HCT116 (cell line): Measurements from ENCODE around the gene TRIOBP. TPM values are rescaled to one million over a fixed set of nuclear protein-coding genes. Genes with fewer than 3 reads are reported as not detected.

ENCODE experiments used
- ATAC-seq: fragments of 200-7000 bp; cut with Tn5 transposase; 2 replicates; pipeline ENCODE4 v1.9.1; 2020; ENCODE audit warnings: mild to moderate bottlenecking, moderate library complexity
- BruUV-seq: library from RNA; stranded (reverse); fragments of 400-500 nt; replicated peaks from 2 replicates; lab custom pipeline; 2021; lab: Mats Ljungman, UMichigan
- CTCF ChIA-PET: fragments of 300-600 bp; sonication (Branson Sonifier 250); formaldehyde crosslinking; loops from one replicate; lab custom pipeline; 2021; ENCODE audit warnings: antibody characterized with exemption; lab: Charles Lee
- POLR2A ChIA-PET: fragments of 300-600, 350-600 bp; sonication (Branson Sonifier 250); formaldehyde crosslinking; loops from one replicate; lab custom pipeline; 2021; ENCODE audit warnings: antibody characterized with exemption; lab: Charles Lee
- RAD21 ChIA-PET, 2 experiments: fragments of 300-600 bp; sonication (Branson Sonifier 250); formaldehyde crosslinking; loops; one replicate each; lab custom pipeline; 2023; ENCODE audit warnings: low total read pairs in 2 of 2; ENCODE audit not compliant: uncharacterized antibody in 2 of 2, unreplicated experiment in 2 of 2, low non-redundant PET in 1 of 2; lab: Charles Lee
- DNase-seq: peaks from one replicate; pipeline ENCODE4 v3.0.0-alpha.2; 2010; ENCODE audit warnings: low read depth, low spot score
- H2AFZ ChIP-seq: fragments of 200-600 bp; shearing (Covaris generic), sonication (generic); 2 replicates; pipeline ENCODE4 v1.6.1; 2017; ENCODE audit warnings: low read depth, mixed run types, mixed read lengths, antibody characterized with exemption, low read length; ENCODE audit not compliant: poor library complexity, severe bottlenecking
- H3K27ac ChIP-seq: 2 replicates; pipeline ENCODE4 v1.5.1; 2012; ENCODE audit warnings: low read depth, low read length
- H3K27me3 ChIP-seq: fragments of 200-600 bp; sonication (generic); 2 replicates; pipeline ENCODE4 v1.6.1; 2016; ENCODE audit warnings: mixed run types, low read length, mixed read lengths; ENCODE audit not compliant: insufficient read depth
- H3K36me3 ChIP-seq, 2 experiments: fragments of 200-500 bp in 1 of 2; fragments of 200-600 bp in 1 of 2; sonication (Bioruptor generic) in 1 of 2; sonication (generic) in 1 of 2; 2 replicates each; pipeline versions ENCODE4 v1.5.1 to v1.6.1; 2014 to 2016; ENCODE audit warnings: low read length in 2 of 2, inconsistent platforms in 1 of 2, mixed read lengths in 1 of 2, mixed run types in 1 of 2; ENCODE audit not compliant: insufficient read depth in 2 of 2, control insufficient read depth in 1 of 2
- H3K4me1 ChIP-seq, 2 experiments: fragments of 200-600 bp in 1 of 2; sonication (generic) in 1 of 2; 2 replicates each; pipeline versions ENCODE4 v1.5.1 to v1.6.1; 2012 to 2017; ENCODE audit warnings: low read length in 2 of 2, inconsistent platforms in 1 of 2, mild to moderate bottlenecking in 1 of 2, mixed read lengths in 1 of 2, mixed run types in 1 of 2, moderate library complexity in 1 of 2; ENCODE audit not compliant: insufficient read depth in 2 of 2, control insufficient read depth in 1 of 2
- H3K4me2 ChIP-seq: fragments of 200-600 bp; sonication (generic); 2 replicates; pipeline ENCODE4 v1.6.1; 2017; ENCODE audit warnings: mixed run types, low read length, mixed read lengths
- H3K4me3 ChIP-seq, 2 experiments: fragments of 200-600 bp in 1 of 2; sonication (generic) in 1 of 2; replicated peaks in 1 of 2; 2 replicates each; pipeline ENCODE4 v1.5.1; 2011 to 2016; ENCODE audit warnings: low read length in 2 of 2, control low read depth in 1 of 2, low read depth in 1 of 2, mild to moderate bottlenecking in 1 of 2, mixed read lengths in 1 of 2, mixed run types in 1 of 2
- H3K79me2 ChIP-seq: fragments of 200-600 bp; sonication (generic); 2 replicates; pipeline ENCODE4 v1.6.1; 2017; ENCODE audit warnings: mild to moderate bottlenecking, mixed run types, low read length, moderate library complexity, mixed read lengths; ENCODE audit not compliant: insufficient read depth
- H3K9ac ChIP-seq: fragments of 200-600 bp; sonication (generic); 2 replicates; pipeline ENCODE4 v1.6.1; 2016; ENCODE audit warnings: low read length, mixed read lengths
- H3K9me2 ChIP-seq: fragments of 200-600 bp; sonication (generic), shearing (Covaris generic); 2 replicates; pipeline ENCODE4 v1.6.1; 2017; ENCODE audit warnings: mixed run types, mild to moderate bottlenecking, moderate library complexity; ENCODE audit not compliant: insufficient read depth
- H3K9me3 ChIP-seq, 2 experiments: fragments of 200-500 bp in 1 of 2; fragments of 200-600 bp in 1 of 2; sonication (Bioruptor generic) in 1 of 2; sonication (generic) in 1 of 2; 2 replicates each; pipeline ENCODE4 v1.6.1; 2014 to 2017; ENCODE audit warnings: low read length in 2 of 2, mixed read lengths in 2 of 2, inconsistent platforms in 1 of 2, low read depth in 1 of 2, mild to moderate bottlenecking in 1 of 2, mixed run types in 1 of 2, moderate library complexity in 1 of 2; ENCODE audit not compliant: control insufficient read depth in 1 of 2, insufficient read depth in 1 of 2
- H4K20me1 ChIP-seq: fragments of 200-600 bp; sonication (generic), shearing (Covaris generic); 2 replicates; pipeline ENCODE4 v1.6.1; 2017; ENCODE audit warnings: mixed run types, mild to moderate bottlenecking, moderate library complexity; ENCODE audit not compliant: insufficient read depth
- CEBPB ChIP-seq: IDR thresholded peaks from 2 replicates; pipeline ENCODE4 v1.6.1; 2012; ENCODE audit warnings: low read depth
- EZH2 ChIP-seq: fragments of 200-600 bp; sonication (generic); IDR thresholded peaks from 2 replicates; pipeline ENCODE4 v1.6.1; 2017; ENCODE audit warnings: antibody characterized with exemption, mixed run types
- EZH2phosphoT487 ChIP-seq: fragments of 200-600 bp; IDR thresholded peaks from 2 replicates; pipeline ENCODE4 v1.6.1; 2018; ENCODE audit warnings: antibody characterized with exemption, borderline replicate concordance
- RAD21 ChIP-seq: IDR thresholded peaks from 2 replicates; pipeline ENCODE4 v1.6.1; 2012; ENCODE audit warnings: low read depth, mild to moderate bottlenecking
- SRF ChIP-seq: IDR thresholded peaks from 2 replicates; pipeline ENCODE4 v1.6.1; 2012; ENCODE audit warnings: low read depth
- intact Hi-C: fragments of 100-400 bp; cut with micrococcal nuclease; formaldehyde crosslinking; loops from 2 replicates; pipeline ENCODE4 v1.10.0; 2022
- total RNA-seq: library from RNA; stranded (reverse); gene quantifications from one replicate; pipeline ENCODE4 v1.2.1, GENCODE V29; 2021; ENCODE audit not compliant: unreplicated experiment
- TF ChIP-seq, protein P1 (sequence below): IDR thresholded peaks from 2 replicates; pipeline ENCODE4 v1.6.1; 2012; ENCODE audit warnings: low read depth
- TF ChIP-seq, protein P2 (sequence below), 3 experiments: fragments of 200-600 bp in 1 of 3; sonication (generic) in 1 of 3; IDR thresholded peaks in 2 of 3; conservative IDR thresholded peaks in 1 of 3; 2 replicates each; pipeline ENCODE4 v1.5.1; 2012 to 2017; ENCODE audit warnings: low read depth in 2 of 3, low read length in 2 of 3, antibody characterized with exemption in 1 of 3, borderline replicate concordance in 1 of 3, control low read depth in 1 of 3, mild to moderate bottlenecking in 1 of 3, mixed read lengths in 1 of 3, mixed run types in 1 of 3, moderate library complexity in 1 of 3; ENCODE audit not compliant: insufficient read depth in 1 of 3
- TF ChIP-seq, protein P3 (sequence below): IDR thresholded peaks from 2 replicates; pipeline ENCODE4 v1.6.1; 2012
- TF ChIP-seq, protein P4 (sequence below): IDR thresholded peaks from 2 replicates; pipeline ENCODE4 v1.6.1; 2012

The TRIOBP gene
- total RNA-seq, 1 experiment from 2014 or later = 244 TPM

DNA sequence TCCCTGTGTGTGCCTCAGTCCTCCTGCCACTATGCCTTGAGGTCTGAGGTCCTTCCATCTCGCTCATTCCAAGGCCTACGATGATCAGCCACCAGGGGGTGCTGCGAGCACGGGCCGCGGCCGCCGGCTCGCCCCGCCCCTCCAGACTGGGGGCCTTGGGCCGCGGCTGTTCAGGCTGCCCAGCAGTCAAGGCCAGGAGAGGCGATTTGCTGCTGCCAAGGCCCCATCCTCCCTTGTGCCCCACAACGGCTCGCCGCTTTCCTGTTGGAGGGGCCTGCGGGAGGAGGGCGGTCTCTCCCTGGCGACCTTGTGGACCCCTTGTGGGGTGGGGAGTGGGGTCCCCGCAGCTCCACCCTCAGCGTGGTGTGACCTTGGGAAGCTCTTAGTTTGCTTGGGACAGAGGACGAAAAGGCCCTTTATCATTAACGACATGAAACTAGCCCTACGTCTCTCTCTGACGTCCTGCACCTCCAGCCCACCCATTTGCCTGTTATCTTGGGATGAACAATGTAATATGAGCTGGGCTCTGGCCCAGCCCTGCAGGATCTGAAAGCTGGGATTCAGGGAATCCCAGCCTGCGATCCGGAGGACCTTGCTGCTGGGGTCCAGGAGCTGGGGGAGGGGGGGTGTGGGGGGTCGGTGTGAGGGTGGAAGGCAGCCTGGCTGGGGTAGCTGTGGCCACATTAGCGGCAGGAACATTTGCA lies 121.0 kb downstream of the TRIOBP start:
- POLR2A ChIA-PET = interaction anchor here (0.6 to 3.4 kb wide), 3 partner anchors 10 to 210 kb away, joined by 3 to 19 read pairs (median 3); partner anchors contain the start of genes ANKRD54 and GCAT
- H4K20me1 ChIP-seq = no peaks in the 10 kb centered on the region
- peaks cover 5 to 15% of the 10 kb centered on the region in 2 experiments; a peak in 3 of 4 replicates for H3K36me3 ChIP-seq
- intact Hi-C loops = loop anchor here (1.0 kb wide), 2 partner anchors 45 to 147 kb away; no protein-coding TSS in a partner anchor
- BruUV-seq = no TSS peak
- DNase-seq (no peak), ATAC-seq (peak; percentile 93)
- TF ChIP-seq, protein P1, sequence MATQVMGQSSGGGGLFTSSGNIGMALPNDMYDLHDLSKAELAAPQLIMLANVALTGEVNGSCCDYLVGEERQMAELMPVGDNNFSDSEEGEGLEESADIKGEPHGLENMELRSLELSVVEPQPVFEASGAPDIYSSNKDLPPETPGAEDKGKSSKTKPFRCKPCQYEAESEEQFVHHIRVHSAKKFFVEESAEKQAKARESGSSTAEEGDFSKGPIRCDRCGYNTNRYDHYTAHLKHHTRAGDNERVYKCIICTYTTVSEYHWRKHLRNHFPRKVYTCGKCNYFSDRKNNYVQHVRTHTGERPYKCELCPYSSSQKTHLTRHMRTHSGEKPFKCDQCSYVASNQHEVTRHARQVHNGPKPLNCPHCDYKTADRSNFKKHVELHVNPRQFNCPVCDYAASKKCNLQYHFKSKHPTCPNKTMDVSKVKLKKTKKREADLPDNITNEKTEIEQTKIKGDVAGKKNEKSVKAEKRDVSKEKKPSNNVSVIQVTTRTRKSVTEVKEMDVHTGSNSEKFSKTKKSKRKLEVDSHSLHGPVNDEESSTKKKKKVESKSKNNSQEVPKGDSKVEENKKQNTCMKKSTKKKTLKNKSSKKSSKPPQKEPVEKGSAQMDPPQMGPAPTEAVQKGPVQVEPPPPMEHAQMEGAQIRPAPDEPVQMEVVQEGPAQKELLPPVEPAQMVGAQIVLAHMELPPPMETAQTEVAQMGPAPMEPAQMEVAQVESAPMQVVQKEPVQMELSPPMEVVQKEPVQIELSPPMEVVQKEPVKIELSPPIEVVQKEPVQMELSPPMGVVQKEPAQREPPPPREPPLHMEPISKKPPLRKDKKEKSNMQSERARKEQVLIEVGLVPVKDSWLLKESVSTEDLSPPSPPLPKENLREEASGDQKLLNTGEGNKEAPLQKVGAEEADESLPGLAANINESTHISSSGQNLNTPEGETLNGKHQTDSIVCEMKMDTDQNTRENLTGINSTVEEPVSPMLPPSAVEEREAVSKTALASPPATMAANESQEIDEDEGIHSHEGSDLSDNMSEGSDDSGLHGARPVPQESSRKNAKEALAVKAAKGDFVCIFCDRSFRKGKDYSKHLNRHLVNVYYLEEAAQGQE = no peak
- TF ChIP-seq SRF (no peak), EZH2 (no peak), CEBPB (no peak), RAD21 (peak; percentile 93), EZH2phosphoT487 (no peak)
- TF ChIP-seq, protein P2, sequence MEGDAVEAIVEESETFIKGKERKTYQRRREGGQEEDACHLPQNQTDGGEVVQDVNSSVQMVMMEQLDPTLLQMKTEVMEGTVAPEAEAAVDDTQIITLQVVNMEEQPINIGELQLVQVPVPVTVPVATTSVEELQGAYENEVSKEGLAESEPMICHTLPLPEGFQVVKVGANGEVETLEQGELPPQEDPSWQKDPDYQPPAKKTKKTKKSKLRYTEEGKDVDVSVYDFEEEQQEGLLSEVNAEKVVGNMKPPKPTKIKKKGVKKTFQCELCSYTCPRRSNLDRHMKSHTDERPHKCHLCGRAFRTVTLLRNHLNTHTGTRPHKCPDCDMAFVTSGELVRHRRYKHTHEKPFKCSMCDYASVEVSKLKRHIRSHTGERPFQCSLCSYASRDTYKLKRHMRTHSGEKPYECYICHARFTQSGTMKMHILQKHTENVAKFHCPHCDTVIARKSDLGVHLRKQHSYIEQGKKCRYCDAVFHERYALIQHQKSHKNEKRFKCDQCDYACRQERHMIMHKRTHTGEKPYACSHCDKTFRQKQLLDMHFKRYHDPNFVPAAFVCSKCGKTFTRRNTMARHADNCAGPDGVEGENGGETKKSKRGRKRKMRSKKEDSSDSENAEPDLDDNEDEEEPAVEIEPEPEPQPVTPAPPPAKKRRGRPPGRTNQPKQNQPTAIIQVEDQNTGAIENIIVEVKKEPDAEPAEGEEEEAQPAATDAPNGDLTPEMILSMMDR (IDR thresholded peaks at IDR 0.05 in 2 of 3, conservative IDR thresholded peaks at IDR 0.05 in 1 of 3; ENCODE audit: borderline replicate concordance in 1 of 3, insufficient read depth in 1 of 3, low read depth in 2 of 3, low read length in 2 of 3) = peak; percentile 84 to 93 (median 87)
- TF ChIP-seq, protein P3, sequence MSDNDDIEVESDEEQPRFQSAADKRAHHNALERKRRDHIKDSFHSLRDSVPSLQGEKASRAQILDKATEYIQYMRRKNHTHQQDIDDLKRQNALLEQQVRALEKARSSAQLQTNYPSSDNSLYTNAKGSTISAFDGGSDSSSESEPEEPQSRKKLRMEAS = no peak
- TF ChIP-seq, protein P4, sequence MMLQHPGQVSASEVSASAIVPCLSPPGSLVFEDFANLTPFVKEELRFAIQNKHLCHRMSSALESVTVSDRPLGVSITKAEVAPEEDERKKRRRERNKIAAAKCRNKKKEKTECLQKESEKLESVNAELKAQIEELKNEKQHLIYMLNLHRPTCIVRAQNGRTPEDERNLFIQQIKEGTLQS = no peak
- H3K27me3 ChIP-seq = no peaks in the 10 kb centered on the region
- RAD21 ChIA-PET = interaction anchor here in 1 of 2 experiments (0.7 to 1.3 kb wide), 3 partner anchors 45 to 147 kb away, joined by 3 to 5 read pairs (median 4); no protein-coding TSS in a partner anchor
- H2AFZ ChIP-seq = no peak overlapping the region
- no peak overlapping the region for H3K4me3 ChIP-seq
- H3K79me2 ChIP-seq = no peaks in the 10 kb centered on the region
- peak overlapping the region; percentile 27; the same call in 1 of the 2 replicates for H3K27ac ChIP-seq
- peaks cover 4 to 9% of the 10 kb centered on the region in 2 experiments; a peak in 3 of 4 replicates for H3K4me1 ChIP-seq
- CTCF ChIA-PET = interaction anchor here (0.5 to 4.8 kb wide), 13 partner anchors 10 to 276 kb away, joined by 3 to 33 read pairs (median 3); partner anchors contain the start of genes ANKRD54 and GCAT
- no peaks in the 10 kb centered on the region for H3K9me2 ChIP-seq
- peak overlapping the region; percentile 47 for H3K4me2 ChIP-seq
- no peaks in the 10 kb centered on the region for H3K9me3 ChIP-seq
- H3K9ac ChIP-seq = no peak overlapping the region
